ENCODE measurements around the gene BTG2. TPM values are rescaled to one million over a fixed set of nuclear protein-coding genes. Genes with fewer than 3 reads are reported as not detected.
"Not testable (repeated sequence)": the region's sequence is repeated elsewhere in the genome, so short reads cannot be mapped to it uniquely, and the experiment has no call there.

BTG2 gene
- total and polyA plus RNA-seq, 2 donors (not counting 1 experiment from before 2014, with no cell fraction given) = 9.8 to 26.3 TPM

DNA sequence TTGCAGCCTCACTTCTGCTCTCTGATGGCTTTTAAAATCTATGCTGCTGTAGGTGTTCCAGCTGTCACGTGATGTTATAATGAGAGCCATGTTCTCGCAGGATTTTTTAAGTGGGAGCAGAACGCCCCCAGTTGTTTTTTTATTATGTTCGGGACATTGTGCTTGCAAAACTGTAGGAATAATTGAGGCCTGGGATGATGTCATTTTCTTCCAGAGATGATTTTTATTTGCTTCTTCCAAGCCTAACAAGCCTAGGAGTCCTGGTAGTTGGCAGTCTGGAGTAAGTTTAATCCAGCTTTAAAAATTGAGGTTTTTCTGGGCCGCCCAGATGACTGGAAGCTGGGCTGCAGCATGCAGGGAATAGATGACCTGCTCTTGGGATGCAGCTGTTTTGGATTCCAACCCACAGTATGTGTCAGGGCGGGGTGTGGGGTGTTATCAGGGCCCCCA lies 41.2 kb upstream of the BTG2 start:
- H2AFZ ChIP-seq (ENCODE audit: low read length) = no peak overlapping the region
- H3K79me2 ChIP-seq (ENCODE audit: control insufficient read depth, insufficient read depth, low read length) = no peaks in the 10 kb centered on the region
- H3K4me2 ChIP-seq (ENCODE audit: extremely low read depth, insufficient read depth, low read length) = no peak overlapping the region
- no peak overlapping the region for H3K9ac ChIP-seq (ENCODE audit: insufficient read depth, low read length)
- no peak overlapping the region for H3K4me3 ChIP-seq (replicated peaks in 1 of 4; ENCODE audit: control extremely low read depth in 1 of 4, insufficient read depth in 1 of 4, low read depth in 3 of 4, low read length in 4 of 4)
- no peak for DNase-seq (ENCODE audit: low read depth in 2 of 2)
- H3K27ac ChIP-seq (ENCODE audit: insufficient read depth, low read length) = no peak overlapping the region
- H3K4me1 ChIP-seq (ENCODE audit: control insufficient read depth, extremely low read depth, insufficient read depth, low read length) = peaks cover 3% of the 10 kb centered on the region
- H3K9me3 ChIP-seq (ENCODE audit: control insufficient read depth, insufficient read depth, low read depth, low read length) = no peaks in the 10 kb centered on the region
- H4K20me1 ChIP-seq (ENCODE audit: control insufficient read depth, extremely low read depth, insufficient read depth, low read length) = no peaks in the 10 kb centered on the region
- TF ChIP-seq EZH2 (IDR thresholded peaks at IDR 0.05; ENCODE audit: low read length, missing control alignments) = no peak
- TF ChIP-seq, protein P1, sequence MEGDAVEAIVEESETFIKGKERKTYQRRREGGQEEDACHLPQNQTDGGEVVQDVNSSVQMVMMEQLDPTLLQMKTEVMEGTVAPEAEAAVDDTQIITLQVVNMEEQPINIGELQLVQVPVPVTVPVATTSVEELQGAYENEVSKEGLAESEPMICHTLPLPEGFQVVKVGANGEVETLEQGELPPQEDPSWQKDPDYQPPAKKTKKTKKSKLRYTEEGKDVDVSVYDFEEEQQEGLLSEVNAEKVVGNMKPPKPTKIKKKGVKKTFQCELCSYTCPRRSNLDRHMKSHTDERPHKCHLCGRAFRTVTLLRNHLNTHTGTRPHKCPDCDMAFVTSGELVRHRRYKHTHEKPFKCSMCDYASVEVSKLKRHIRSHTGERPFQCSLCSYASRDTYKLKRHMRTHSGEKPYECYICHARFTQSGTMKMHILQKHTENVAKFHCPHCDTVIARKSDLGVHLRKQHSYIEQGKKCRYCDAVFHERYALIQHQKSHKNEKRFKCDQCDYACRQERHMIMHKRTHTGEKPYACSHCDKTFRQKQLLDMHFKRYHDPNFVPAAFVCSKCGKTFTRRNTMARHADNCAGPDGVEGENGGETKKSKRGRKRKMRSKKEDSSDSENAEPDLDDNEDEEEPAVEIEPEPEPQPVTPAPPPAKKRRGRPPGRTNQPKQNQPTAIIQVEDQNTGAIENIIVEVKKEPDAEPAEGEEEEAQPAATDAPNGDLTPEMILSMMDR (conservative IDR thresholded peaks at IDR 0.05 in 1 of 2, IDR thresholded peaks at IDR 0.05 in 1 of 2; ENCODE audit: low read depth in 1 of 2, low read length in 2 of 2) = no peak
- no peaks in the 10 kb centered on the region for H3K27me3 ChIP-seq (ENCODE audit: control insufficient read depth, insufficient read depth, low read length)
- no peaks in the 10 kb centered on the region for H3K36me3 ChIP-seq (ENCODE audit: control insufficient read depth, insufficient read depth, low read length)

DNA sequence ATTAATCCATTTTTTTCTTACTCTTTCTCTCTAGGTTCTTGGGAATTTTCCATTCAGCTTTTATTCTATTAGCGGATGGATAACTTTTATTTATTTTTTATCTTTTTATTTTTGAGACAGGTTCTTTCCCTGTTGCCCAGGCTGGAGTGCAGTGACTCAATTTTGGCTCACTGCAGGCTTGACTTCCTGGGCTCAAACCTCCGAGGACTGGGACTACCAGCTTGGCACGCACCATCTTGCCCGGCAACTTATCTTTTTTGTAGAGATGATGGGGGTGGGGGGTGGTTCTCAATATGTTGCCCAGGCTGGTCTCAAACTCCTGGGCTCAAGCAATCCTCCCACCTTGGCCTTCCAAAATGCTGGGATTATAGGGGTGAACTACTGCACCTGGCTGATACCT lies 39.8 kb upstream of the BTG2 start:
- Histone ChIP-seq H3K9me3 (ENCODE audit: control insufficient read depth, insufficient read depth, low read depth, low read length) (no peaks in the 10 kb centered on the region), H3K27me3 (ENCODE audit: control insufficient read depth, insufficient read depth, low read length) (peaks cover 3% of the 10 kb centered on the region), H3K4me3 (replicated peaks in 1 of 4; ENCODE audit: control extremely low read depth in 1 of 4, insufficient read depth in 1 of 4, low read depth in 3 of 4, low read length in 4 of 4) (no peak overlapping the region), H3K9ac (ENCODE audit: insufficient read depth, low read length) (no peak overlapping the region), H2AFZ (ENCODE audit: low read length) (no peak overlapping the region), H3K4me2 (ENCODE audit: extremely low read depth, insufficient read depth, low read length) (no peak overlapping the region), H4K20me1 (ENCODE audit: control insufficient read depth, extremely low read depth, insufficient read depth, low read length) (no peaks in the 10 kb centered on the region), H3K27ac (ENCODE audit: insufficient read depth, low read length) (no peak overlapping the region), H3K36me3 (ENCODE audit: control insufficient read depth, insufficient read depth, low read length) (no peaks in the 10 kb centered on the region), H3K4me1 (ENCODE audit: control insufficient read depth, extremely low read depth, insufficient read depth, low read length) (peaks cover 3% of the 10 kb centered on the region), H3K79me2 (ENCODE audit: control insufficient read depth, insufficient read depth, low read length) (no peaks in the 10 kb centered on the region)
- DNase-seq (ENCODE audit: low read depth in 2 of 2) = no peak
- TF ChIP-seq EZH2 (IDR thresholded peaks at IDR 0.05; ENCODE audit: low read length, missing control alignments) = no peak
- TF ChIP-seq, protein P1 (conservative IDR thresholded peaks at IDR 0.05 in 1 of 2, IDR thresholded peaks at IDR 0.05 in 1 of 2; ENCODE audit: low read depth in 1 of 2, low read length in 2 of 2) = no peak

DNA sequence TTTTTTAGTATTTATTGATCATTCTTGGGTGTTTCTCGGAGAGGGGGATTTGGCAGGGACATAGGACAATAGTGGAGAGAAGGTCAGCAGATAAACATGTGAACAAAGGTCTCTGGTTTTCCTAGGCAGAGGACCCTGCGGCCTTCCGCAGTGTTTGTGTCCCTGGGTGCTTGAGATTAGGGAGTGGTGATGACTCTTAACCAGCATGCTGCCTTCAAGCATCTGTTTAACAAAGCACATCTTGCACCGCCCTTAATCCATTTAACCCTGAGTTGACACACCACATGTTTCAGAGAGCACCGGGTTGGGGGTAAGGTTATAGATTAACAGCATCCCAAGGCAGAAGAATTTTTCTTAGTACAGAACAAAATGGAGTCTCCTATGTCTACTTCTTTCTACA lies 39.2 kb upstream of the BTG2 start:
- H3K4me3 ChIP-seq (replicated peaks in 1 of 4; ENCODE audit: control extremely low read depth in 1 of 4, insufficient read depth in 1 of 4, low read depth in 3 of 4, low read length in 4 of 4); H3K9me3 ChIP-seq (ENCODE audit: control insufficient read depth, insufficient read depth, low read depth, low read length); DNase-seq (ENCODE audit: low read depth in 2 of 2); H3K4me2 ChIP-seq (ENCODE audit: extremely low read depth, insufficient read depth, low read length); H3K27ac ChIP-seq (ENCODE audit: insufficient read depth, low read length); H3K36me3 ChIP-seq (ENCODE audit: control insufficient read depth, insufficient read depth, low read length); H3K79me2 ChIP-seq (ENCODE audit: control insufficient read depth, insufficient read depth, low read length); H3K4me1 ChIP-seq (ENCODE audit: control insufficient read depth, extremely low read depth, insufficient read depth, low read length); H2AFZ ChIP-seq (ENCODE audit: low read length); H3K9ac ChIP-seq (ENCODE audit: insufficient read depth, low read length); H3K27me3 ChIP-seq (ENCODE audit: control insufficient read depth, insufficient read depth, low read length); H4K20me1 ChIP-seq (ENCODE audit: control insufficient read depth, extremely low read depth, insufficient read depth, low read length): not testable (repeated sequence)
